Neuronal stem cell (in vitro differentiated cells): ENCODE measurements around the gene ACP2.
"Not testable (repeated sequence)": the region's sequence is repeated elsewhere in the genome, so short reads cannot be mapped to it uniquely, and the experiment has no call there.

ENCODE experiments used
- DNase-seq: peaks from one replicate; pipeline ENCODE4 v3.0.0-alpha.2; 2013; ENCODE audit warnings: low spot score
- H2AFZ ChIP-seq: one replicate; pipeline ENCODE4 v1.6.1; 2013; ENCODE audit warnings: mild to moderate bottlenecking, low read length, inconsistent platforms
- H2AK5ac ChIP-seq: 2 replicates; pipeline ENCODE4 v1.6.1; 2013; ENCODE audit warnings: low read depth, mild to moderate bottlenecking, inconsistent platforms, low read length, moderate library complexity, mixed read lengths
- H2BK120ac ChIP-seq: 2 replicates; pipeline ENCODE4 v1.6.1; 2013; ENCODE audit warnings: low read depth, mild to moderate bottlenecking, inconsistent platforms, low read length, moderate library complexity, mixed read lengths
- H2BK12ac ChIP-seq: one replicate; pipeline ENCODE4 v1.6.1; 2013; ENCODE audit warnings: low read length, inconsistent platforms
- H2BK15ac ChIP-seq: 2 replicates; pipeline ENCODE4 v1.6.1; 2013; ENCODE audit warnings: mild to moderate bottlenecking, low read length, inconsistent platforms, mixed read lengths
- H2BK5ac ChIP-seq: one replicate; pipeline ENCODE4 v1.6.1; 2013; ENCODE audit warnings: inconsistent platforms, mild to moderate bottlenecking, low read length, moderate library complexity
- H3K14ac ChIP-seq: one replicate; pipeline ENCODE4 v1.6.1; 2013; ENCODE audit warnings: low read length, inconsistent platforms
- H3K18ac ChIP-seq: 2 replicates; pipeline ENCODE4 v1.6.1; 2013; ENCODE audit warnings: low read length, inconsistent platforms
- H3K23ac ChIP-seq: 2 replicates; pipeline ENCODE4 v1.6.1; 2013; ENCODE audit warnings: low read depth, mild to moderate bottlenecking, mixed read lengths, low read length, inconsistent platforms; ENCODE audit not compliant: poor library complexity
- H3K27ac ChIP-seq: replicated peaks from 3 replicates; pipeline ENCODE4 v1.5.1; 2013; ENCODE audit warnings: low read length, inconsistent platforms
- H3K27me3 ChIP-seq, 3 experiments: 2 replicates each; pipeline ENCODE4 v1.6.1; 2013; ENCODE audit warnings: low read length in 3 of 3, mild to moderate bottlenecking in 2 of 3, inconsistent platforms in 1 of 3, low read depth in 1 of 3, mixed read lengths in 1 of 3, moderate library complexity in 1 of 3; ENCODE audit not compliant: control insufficient read depth in 3 of 3, insufficient read depth in 3 of 3
- H3K36me3 ChIP-seq, 2 donors: replicated peaks in 1 of 2; 2 replicates each; pipeline ENCODE4 v1.6.1; 2013; ENCODE audit warnings: low read length in 2 of 2; ENCODE audit not compliant: control insufficient read depth in 2 of 2, insufficient read depth in 2 of 2
- H3K4ac ChIP-seq: 2 replicates; pipeline ENCODE4 v1.6.1; 2013; ENCODE audit warnings: inconsistent platforms, mild to moderate bottlenecking, low read length, moderate library complexity
- H3K4me1 ChIP-seq, 2 donors: 1 replicate in 1 of 2; 2 replicates in 1 of 2; pipeline ENCODE4 v1.6.1; 2013; ENCODE audit warnings: low read length in 2 of 2, low read depth in 1 of 2; ENCODE audit not compliant: control insufficient read depth in 2 of 2, insufficient read depth in 1 of 2
- H3K4me2 ChIP-seq: one replicate; pipeline ENCODE4 v1.6.1; 2013; ENCODE audit warnings: mild to moderate bottlenecking, low read length, inconsistent platforms; ENCODE audit not compliant: insufficient read depth, poor library complexity, severe bottlenecking
- H3K4me3 ChIP-seq, 2 donors: 2 replicates each; pipeline ENCODE4 v1.5.1; 2013; ENCODE audit warnings: low read length in 2 of 2, mild to moderate bottlenecking in 2 of 2, inconsistent platforms in 1 of 2, moderate library complexity in 1 of 2
- H3K79me1 ChIP-seq: one replicate; pipeline ENCODE4 v1.6.1; 2013; ENCODE audit warnings: low read depth, mild to moderate bottlenecking, inconsistent platforms, low read length, moderate library complexity
- H3K9ac ChIP-seq: one replicate; pipeline ENCODE4 v1.6.1; 2013; ENCODE audit warnings: mild to moderate bottlenecking, low read depth, low read length, inconsistent platforms; ENCODE audit not compliant: poor library complexity
- H3K9me3 ChIP-seq, 2 donors: replicated peaks in 1 of 2; 2 replicates each; pipeline versions ENCODE3 to v1.6.1; 2013; ENCODE audit warnings: low read length in 2 of 2, mild to moderate bottlenecking in 2 of 2, inconsistent platforms in 1 of 2, low read depth in 1 of 2, mixed read lengths in 1 of 2, moderate library complexity in 1 of 2; ENCODE audit not compliant: control insufficient read depth in 2 of 2, insufficient read depth in 1 of 2
- H4K8ac ChIP-seq: one replicate; pipeline ENCODE4 v1.6.1; 2013; ENCODE audit warnings: low read depth, mild to moderate bottlenecking, inconsistent platforms, low read length, moderate library complexity
- H4K91ac ChIP-seq: one replicate; pipeline ENCODE4 v1.6.1; 2013; ENCODE audit warnings: low read length, low read depth, mild to moderate bottlenecking, inconsistent platforms; ENCODE audit not compliant: poor library complexity
- WGBS, 2 donors: extraction: QIAGEN DNeasy Blood & Tissue Kit; methylation state at CpG; one replicate each; pipeline ENCODE4 v1.1.7; 2013; ENCODE audit warnings: missing lambda C conversion rate in 2 of 2, mixed read lengths in 1 of 2; ENCODE audit not compliant: insufficient read length in 2 of 2, insufficient replicate concordance in 1 of 2; ENCODE audit errors: extremely low coverage in 2 of 2; 5-methylcytosine and 5-hydroxymethylcytosine counted together

The ACP2 gene

GRCh38 chr11:47198161-47198560 is 50.5 kb downstream of the ACP2 start:
- not testable (repeated sequence) for H3K4me3 ChIP-seq, H3K4me2 ChIP-seq, H2BK15ac ChIP-seq, H4K91ac ChIP-seq, H2AFZ ChIP-seq, H3K27ac ChIP-seq, H2BK5ac ChIP-seq, H2AK5ac ChIP-seq, H2BK120ac ChIP-seq, H3K36me3 ChIP-seq, H4K8ac ChIP-seq, H3K18ac ChIP-seq, H2BK12ac ChIP-seq, H3K9ac ChIP-seq, H3K14ac ChIP-seq, H3K4ac ChIP-seq, H3K23ac ChIP-seq, H3K79me1 ChIP-seq, H3K9me3 ChIP-seq, DNase-seq, H3K4me1 ChIP-seq
- WGBS, 2 donors: no CpG with 5 or more reads among the region's 9 CpGs
- H3K27me3 ChIP-seq: peaks cover 0 to 19% (median 0%) of the 10 kb centered on the region in 3 experiments

- DNase-seq: no peak
- WGBS, 2 donors: no CpG with 5 or more reads among the region's 4 CpGs
- no peak overlapping the region for H3K27ac ChIP-seq
Observed at GRCh38 chr11:47192111-47192510, 56.5 kb downstream of the ACP2 start.

DNA sequence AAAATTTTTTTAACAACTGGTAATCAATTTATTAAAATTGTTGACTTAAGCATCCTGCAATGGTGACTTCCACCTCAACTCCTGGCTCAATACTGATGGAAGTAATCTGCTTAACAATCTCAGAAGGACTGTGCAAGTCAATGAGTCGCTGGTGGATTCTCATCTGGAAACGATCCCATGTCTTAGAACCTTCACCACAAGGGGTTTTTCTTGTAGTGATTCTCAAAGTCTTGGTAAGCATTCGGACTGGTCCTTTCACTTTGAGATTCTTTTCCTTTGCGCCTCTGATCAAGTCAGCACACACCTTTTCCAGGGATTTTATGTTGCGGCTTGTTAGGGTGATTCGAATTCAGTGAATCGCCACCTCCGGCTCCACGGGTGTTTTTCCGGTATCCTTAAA is 57.5 kb downstream of the ACP2 start:
- not testable (repeated sequence) for H2BK12ac ChIP-seq, DNase-seq, H4K8ac ChIP-seq, H3K14ac ChIP-seq, H3K4ac ChIP-seq, H3K9ac ChIP-seq, H3K9me3 ChIP-seq, H3K23ac ChIP-seq, H3K18ac ChIP-seq, H2BK15ac ChIP-seq, H4K91ac ChIP-seq, H2BK5ac ChIP-seq, H3K36me3 ChIP-seq, H3K27ac ChIP-seq, H3K4me3 ChIP-seq, H3K79me1 ChIP-seq, H3K4me2 ChIP-seq, H2AFZ ChIP-seq, H2BK120ac ChIP-seq
- peaks cover 7 to 11% of the 10 kb centered on the region in 2 donors for H3K4me1 ChIP-seq
- H2AK5ac ChIP-seq: peak overlapping the region; percentile 45
- H3K27me3 ChIP-seq: peaks cover 2 to 40% (median 25%) of the 10 kb centered on the region in 3 experiments
- WGBS, 2 donors: no CpG with 5 or more reads among the region's 10 CpGs

More at GRCh38 chr11:47192111-47192510, 56.5 kb downstream of the ACP2 start:
- no peak overlapping the region for H3K14ac ChIP-seq
- no peak overlapping the region for H2AK5ac ChIP-seq
- H3K27me3 ChIP-seq: peaks cover 2 to 32% (median 16%) of the 10 kb centered on the region in 3 experiments
- no peak overlapping the region for H3K18ac ChIP-seq
- no peak overlapping the region for H2BK5ac ChIP-seq
- no peak overlapping the region for H4K91ac ChIP-seq
- no peaks in the 10 kb centered on the region for H3K79me1 ChIP-seq
- H3K4ac ChIP-seq: no peak overlapping the region
- no peak overlapping the region for H2AFZ ChIP-seq
- no peaks in the 10 kb centered on the region for H3K36me3 ChIP-seq
- no peak overlapping the region for H3K9ac ChIP-seq
- H3K4me3 ChIP-seq: no peak overlapping the region
- no peak overlapping the region for H2BK120ac ChIP-seq
- H3K9me3 ChIP-seq: no peaks in the 10 kb centered on the region
- H4K8ac ChIP-seq: no peak overlapping the region
- no peak overlapping the region for H2BK15ac ChIP-seq
- H2BK12ac ChIP-seq: no peak overlapping the region
- no peak overlapping the region for H3K4me2 ChIP-seq
- H3K23ac ChIP-seq: no peak overlapping the region
- peaks cover 3 to 5% of the 10 kb centered on the region in 2 donors for H3K4me1 ChIP-seq
